Stimulated activated CD8-positive, alpha-beta memory T cell treated with anti-CD3 and anti-CD28 coated beads, Interleukin-2, amount 100 ng/mL, for 1 hour (primary cell): Measurements from ENCODE around the gene CDC42EP2.

ENCODE experiments used
- DNase-seq, 2 donors: peaks; one replicate each; pipeline ENCODE4 v3.0.0-alpha.2; 2020; ENCODE audit warnings: low read depth in 2 of 2

Gene CDC42EP2

DNA sequence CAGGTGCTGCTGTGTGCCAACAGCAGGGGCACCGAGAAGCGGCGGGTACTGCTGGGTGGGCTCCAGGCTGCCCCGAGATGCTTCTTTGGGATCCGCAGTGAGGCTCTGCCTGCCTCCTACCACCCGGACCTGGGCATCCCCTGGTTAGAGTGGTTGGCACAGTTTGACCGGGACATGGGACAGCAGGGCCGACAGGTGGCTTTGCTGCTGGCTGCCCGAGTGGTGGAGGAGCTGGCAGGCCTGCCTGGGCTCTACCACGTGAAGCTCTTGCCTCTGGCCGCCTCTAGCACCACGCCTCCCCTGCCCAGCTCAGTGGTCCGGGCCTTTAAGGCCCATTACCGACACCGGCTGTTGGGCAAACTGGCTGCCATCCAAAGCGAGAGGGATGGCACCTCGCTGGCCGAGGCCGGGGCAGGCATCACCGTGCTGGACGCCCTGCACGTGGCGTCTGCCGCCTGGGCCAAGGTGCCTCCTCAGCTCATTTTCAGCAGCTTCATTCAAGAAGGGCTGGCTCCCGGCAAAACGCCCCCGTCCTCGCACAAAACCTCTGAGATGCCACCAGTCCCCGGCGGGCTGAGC is 41.8 kb downstream of the CDC42EP2 start:
- no peak for DNase-seq

DNA sequence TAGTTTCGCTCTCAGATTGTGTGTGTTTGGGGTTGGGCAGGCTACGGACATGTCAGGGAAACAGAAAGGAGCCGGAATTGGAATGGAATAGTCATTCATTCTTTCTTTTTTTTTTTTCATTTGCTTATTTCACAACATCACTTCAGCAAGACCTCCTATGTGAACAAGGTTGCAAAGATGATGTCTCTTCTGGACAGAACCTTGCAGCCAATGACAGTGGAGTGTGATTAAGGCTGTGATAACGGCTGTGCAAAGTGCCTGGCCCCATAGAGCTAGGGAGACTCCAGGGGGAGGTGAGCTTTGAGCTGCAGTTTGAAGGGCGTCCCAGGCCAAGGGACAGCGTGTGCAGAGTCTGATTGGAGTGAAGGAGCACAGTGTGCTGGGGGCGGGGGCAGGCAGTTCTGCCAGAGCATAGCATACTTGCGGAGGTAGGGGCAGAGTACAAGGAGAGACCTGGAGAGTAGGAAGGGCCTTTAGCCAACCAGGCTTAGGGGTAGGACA is 43.2 kb downstream of the CDC42EP2 start:
- DNase-seq: no peak

DNA sequence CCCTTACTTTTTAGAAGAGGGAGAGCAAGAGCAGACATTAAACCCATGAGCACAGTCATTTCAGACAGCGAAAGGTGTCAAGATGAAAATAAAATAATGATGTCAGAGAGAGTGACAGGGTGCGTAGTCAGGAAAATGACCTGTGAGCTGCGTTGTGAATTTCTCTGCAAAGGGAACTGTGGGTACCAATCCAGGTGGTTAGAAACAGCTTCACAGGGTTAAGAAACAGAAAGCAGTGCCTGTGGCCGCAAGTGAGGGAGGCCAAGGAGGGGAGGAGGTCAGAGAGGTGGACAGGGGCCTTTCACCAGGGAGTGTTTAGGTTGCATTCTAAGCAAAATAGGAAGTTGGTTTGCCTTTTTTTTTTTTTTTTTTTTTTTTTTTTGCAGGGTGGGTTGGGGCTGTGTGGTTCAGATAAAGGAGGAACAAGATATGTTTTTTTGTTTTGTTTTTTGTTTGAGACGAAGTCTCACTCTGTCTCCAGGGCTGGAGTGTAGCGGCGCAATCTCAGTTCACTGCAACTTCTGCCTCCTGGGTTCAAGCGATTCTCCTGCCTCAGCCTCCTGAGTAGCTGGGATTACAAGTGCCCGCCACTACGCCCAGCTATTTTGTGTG is 47.8 kb downstream of the CDC42EP2 start:
- no peak for DNase-seq

DNA sequence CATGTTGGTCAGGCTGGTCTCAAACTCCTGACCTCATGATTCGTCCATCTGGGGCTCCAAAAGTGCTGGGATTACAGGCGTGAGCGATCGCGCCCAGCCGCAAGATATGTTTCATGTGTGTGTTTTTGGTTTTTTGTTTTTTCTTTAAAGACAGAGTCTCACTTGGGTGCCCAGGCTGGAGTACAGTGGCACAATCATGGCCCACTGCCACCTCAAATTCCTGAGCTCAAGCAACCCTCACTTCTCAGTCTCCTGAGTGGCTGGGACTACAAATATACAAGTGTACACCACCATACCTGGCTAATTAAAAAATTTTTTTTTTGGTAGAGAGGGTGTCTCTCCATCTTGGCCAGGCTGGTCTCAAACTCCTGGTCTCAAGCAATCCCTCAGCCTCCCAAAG is 48.3 kb downstream of the CDC42EP2 start:
- no peak for DNase-seq

DNA sequence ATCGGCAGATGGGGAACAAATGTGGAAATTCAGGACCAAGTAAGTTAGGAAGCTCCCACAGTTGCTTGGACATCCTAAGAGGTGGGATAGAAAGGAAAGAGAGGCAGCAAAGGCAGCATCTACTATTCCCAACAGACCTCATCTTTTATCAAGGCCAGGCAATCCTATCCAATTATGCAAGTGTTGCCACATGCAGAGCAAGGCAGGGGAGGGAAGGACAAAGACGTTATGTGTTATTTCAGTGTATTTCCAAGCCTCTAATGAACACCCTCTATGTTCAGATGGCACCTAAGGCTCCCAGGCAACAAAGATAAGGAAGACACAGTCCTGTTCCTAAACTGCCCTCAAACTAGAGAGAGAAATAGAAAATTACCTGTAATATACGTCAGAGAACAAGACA is 49.1 kb downstream of the CDC42EP2 start:
- DNase-seq: no peak

DNA sequence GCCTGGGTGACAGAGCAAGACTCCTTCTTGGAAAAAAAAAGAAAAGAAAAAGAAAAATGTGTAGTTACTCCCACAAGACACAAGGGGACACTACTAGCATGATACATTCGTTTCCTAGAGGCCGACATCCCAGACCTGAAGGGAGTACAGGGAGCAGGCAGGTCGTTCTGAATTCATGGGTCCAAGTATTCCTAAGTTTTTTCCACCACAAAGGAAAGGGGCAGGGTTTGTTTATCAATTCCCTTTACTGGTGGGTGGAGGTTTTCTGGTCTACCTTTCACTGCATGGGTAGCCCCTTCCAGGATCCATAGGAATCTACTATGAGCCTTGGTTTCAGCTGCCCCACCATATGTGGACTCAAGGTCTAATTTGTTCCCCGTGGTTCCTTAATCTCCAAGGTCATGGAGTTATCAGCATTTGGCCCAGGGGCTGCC is 51.7 kb downstream of the CDC42EP2 start:
- no peak for DNase-seq

DNA sequence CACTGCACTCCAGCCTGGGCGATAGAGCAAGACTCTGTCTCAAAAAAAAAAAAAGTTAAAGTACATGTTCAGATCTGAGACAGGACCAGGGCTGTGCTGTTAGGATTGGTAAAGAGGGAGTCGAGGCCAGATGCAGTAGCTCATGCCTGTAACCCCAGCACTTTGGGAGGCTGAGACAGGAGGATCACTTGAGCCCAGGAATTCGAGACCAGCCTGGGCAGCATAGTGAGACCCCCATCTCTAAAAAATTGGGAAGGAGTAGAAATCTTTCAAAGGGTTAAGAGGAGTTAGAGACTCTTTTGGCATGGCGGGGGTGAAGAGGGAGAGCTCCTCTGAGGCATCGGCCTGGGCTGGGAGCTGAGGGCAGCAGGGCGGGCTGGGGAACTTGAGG is 56.0 kb downstream of the CDC42EP2 start:
- DNase-seq: no peak
